Suprapubic skin (tissue), 3 donors: ENCODE data around the gene PPP1R12B.
"Not testable (repeated sequence)": the region's sequence is repeated elsewhere in the genome, so short reads cannot be mapped to it uniquely, and the experiment has no call there.

Source experiments
- CTCF ChIP-seq, 2 donors: fragments of 200-600 bp in 1 of 2; fragments of 450-650 bp in 1 of 2; sonication (generic) in 1 of 2; IDR thresholded peaks; one replicate each; pipeline ENCODE4 v1.5.1; 2016 to 2019; ENCODE audit warnings: antibody characterized with exemption in 2 of 2, mild to moderate bottlenecking in 1 of 2, moderate library complexity in 1 of 2
- POLR2A ChIP-seq, 2 donors: fragments of 450-650 bp; IDR thresholded peaks; one replicate each; pipeline ENCODE4 v1.6.1; 2017; ENCODE audit warnings: antibody characterized with exemption in 2 of 2, mild to moderate bottlenecking in 2 of 2, moderate library complexity in 2 of 2

GRCh38 chr1:202531812-202532616 is 183.5 kb downstream of the PPP1R12B start:
- TF ChIP-seq CTCF, POLR2A (IDR thresholded peaks at IDR 0.05): not testable (repeated sequence)
